ENCODE measurements around the gene CHST11.

Gene CHST11

DNA sequence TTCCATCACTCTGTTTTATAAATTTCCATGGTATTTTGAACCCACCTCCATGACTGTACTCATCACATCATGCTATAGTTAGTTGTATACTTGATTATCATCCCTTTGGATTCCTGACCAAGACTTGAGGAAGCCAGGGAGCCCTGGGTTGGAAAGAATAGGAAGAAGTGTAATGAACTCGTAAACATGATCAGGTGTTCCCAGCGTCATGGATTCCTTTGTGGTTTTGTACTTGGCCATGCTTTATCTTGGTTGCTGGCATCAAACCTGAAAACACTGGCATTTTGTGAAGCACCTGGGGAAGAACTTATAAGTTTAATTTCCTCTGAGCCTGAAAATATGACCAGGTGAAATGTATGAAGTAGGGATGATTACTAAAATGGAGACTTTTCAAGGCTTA is 76.4 kb downstream of the CHST11 start:
- Histone ChIP-seq H2AFZ (ENCODE audit: low read depth, low read length) (no peak overlapping the region), H3K9ac (ENCODE audit: low read depth, low read length) (no peak overlapping the region), H4K20me1 (ENCODE audit: insufficient read depth, low read length) (peaks cover 94% of the 10 kb centered on the region), H3K27me3 (ENCODE audit: insufficient read depth, low read length, poor library complexity) (no peaks in the 10 kb centered on the region), H3K27ac (ENCODE audit: low read length) (no peak overlapping the region), H3K4me2 (ENCODE audit: insufficient read depth, low read length) (no peak overlapping the region), H3K79me2 (ENCODE audit: insufficient read depth, low read length) (peaks cover 100% of the 10 kb centered on the region), H3K9me3 (ENCODE audit: insufficient read depth, low read length, severe bottlenecking) (no peaks in the 10 kb centered on the region), H3K36me3 (ENCODE audit: insufficient read depth, low read length) (peaks cover 59% of the 10 kb centered on the region), H3K4me3 (ENCODE audit: low read depth in 1 of 2, low read length in 2 of 2) (no peak overlapping the region), H3K4me1 (ENCODE audit: insufficient read depth, low read length) (no peaks in the 10 kb centered on the region)
- no peak for DNase-seq
- ATAC-seq (ENCODE audit: insufficient read depth, low read depth), result no peak
- no peak for TF ChIP-seq CTCF (IDR thresholded peaks at IDR 0.05; ENCODE audit: borderline replicate concordance, extremely low read depth, low read length, poor library complexity, severe bottlenecking)
- no peak for TF ChIP-seq EZH2 (IDR thresholded peaks at IDR 0.05; ENCODE audit: borderline replicate concordance, low read depth, low read length, severe bottlenecking)

DNA sequence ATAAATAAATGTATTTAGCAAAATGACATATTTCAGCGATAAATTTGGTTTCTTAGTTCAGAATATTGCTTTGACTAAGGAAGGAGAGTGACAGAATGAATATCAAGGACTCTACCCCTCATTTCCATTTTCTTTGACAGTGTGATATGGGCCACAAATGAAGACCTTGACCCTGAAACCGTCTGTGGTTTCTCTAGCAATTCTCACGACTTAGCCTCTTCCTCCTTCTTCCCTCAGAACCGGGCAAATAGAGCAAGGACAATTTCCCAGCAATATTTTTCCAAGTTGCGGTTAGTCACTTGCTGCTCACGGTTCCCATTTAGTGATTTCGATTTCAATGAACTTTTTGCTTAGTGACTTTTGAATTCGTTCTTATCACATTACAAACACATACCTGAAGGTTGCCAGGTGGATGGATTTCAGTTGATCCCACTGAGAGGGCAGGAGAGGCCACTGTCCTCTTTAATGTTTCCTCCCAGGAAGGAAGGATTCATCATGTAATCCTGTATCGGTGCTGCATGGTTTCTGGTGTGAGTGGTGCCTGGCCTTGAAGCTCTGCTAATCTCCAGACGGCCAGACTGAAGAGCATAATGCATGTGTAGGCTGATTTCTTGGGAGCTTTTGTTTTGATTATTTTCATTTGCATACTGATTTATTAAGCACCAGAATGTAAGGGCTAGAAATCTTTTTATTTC is 77.6 kb downstream of the CHST11 start:
- H3K27me3 ChIP-seq (ENCODE audit: insufficient read depth, low read length, poor library complexity), result no peaks in the 10 kb centered on the region
- H2AFZ ChIP-seq (ENCODE audit: low read depth, low read length), result no peak overlapping the region
- H3K4me2 ChIP-seq (ENCODE audit: insufficient read depth, low read length), result no peak overlapping the region
- no peak overlapping the region for H3K27ac ChIP-seq (ENCODE audit: low read length)
- no peaks in the 10 kb centered on the region for H3K9me3 ChIP-seq (ENCODE audit: insufficient read depth, low read length, severe bottlenecking)
- DNase-seq (no peak), ATAC-seq (ENCODE audit: insufficient read depth, low read depth) (no peak)
- H3K79me2 ChIP-seq (ENCODE audit: insufficient read depth, low read length), result peaks cover 100% of the 10 kb centered on the region
- TF ChIP-seq CTCF (IDR thresholded peaks at IDR 0.05; ENCODE audit: borderline replicate concordance, extremely low read depth, low read length, poor library complexity, severe bottlenecking), result no peak
- TF ChIP-seq EZH2 (IDR thresholded peaks at IDR 0.05; ENCODE audit: borderline replicate concordance, low read depth, low read length, severe bottlenecking), result no peak
- H3K4me3 ChIP-seq (ENCODE audit: low read depth in 1 of 2, low read length in 2 of 2), result no peak overlapping the region
- peaks cover 94% of the 10 kb centered on the region for H4K20me1 ChIP-seq (ENCODE audit: insufficient read depth, low read length)
- no peaks in the 10 kb centered on the region for H3K4me1 ChIP-seq (ENCODE audit: insufficient read depth, low read length)
- no peak overlapping the region for H3K9ac ChIP-seq (ENCODE audit: low read depth, low read length)
- H3K36me3 ChIP-seq (ENCODE audit: insufficient read depth, low read length), result peaks cover 56% of the 10 kb centered on the region

DNA sequence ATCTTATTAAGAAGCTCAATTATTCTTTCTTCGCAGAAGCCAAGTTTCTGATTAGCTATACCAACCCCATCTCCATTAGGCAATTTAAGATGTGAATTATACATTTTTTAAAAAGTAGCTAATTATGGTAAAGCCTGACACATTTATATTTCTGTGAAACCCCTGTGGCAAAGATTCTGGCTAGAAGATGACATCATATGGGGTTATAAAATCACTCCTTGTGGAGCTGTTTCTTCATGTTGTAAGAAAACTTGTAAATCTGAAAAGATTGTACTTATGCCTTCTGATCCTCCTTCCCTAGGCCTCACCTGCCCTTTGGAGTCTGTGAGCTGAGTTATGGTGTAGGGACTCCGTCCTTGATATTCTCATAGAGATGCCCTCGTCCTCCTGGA is 78.1 kb downstream of the CHST11 start:
- Histone ChIP-seq H3K27me3 (ENCODE audit: insufficient read depth, low read length, poor library complexity) (no peaks in the 10 kb centered on the region), H3K27ac (ENCODE audit: low read length) (no peak overlapping the region), H3K4me3 (ENCODE audit: low read depth in 1 of 2, low read length in 2 of 2) (no peak overlapping the region), H3K79me2 (ENCODE audit: insufficient read depth, low read length) (peaks cover 100% of the 10 kb centered on the region), H3K9ac (ENCODE audit: low read depth, low read length) (no peak overlapping the region), H3K36me3 (ENCODE audit: insufficient read depth, low read length) (peaks cover 52% of the 10 kb centered on the region), H3K4me2 (ENCODE audit: insufficient read depth, low read length) (no peak overlapping the region), H3K9me3 (ENCODE audit: insufficient read depth, low read length, severe bottlenecking) (no peaks in the 10 kb centered on the region), H4K20me1 (ENCODE audit: insufficient read depth, low read length) (peaks cover 94% of the 10 kb centered on the region), H2AFZ (ENCODE audit: low read depth, low read length) (no peak overlapping the region), H3K4me1 (ENCODE audit: insufficient read depth, low read length) (no peaks in the 10 kb centered on the region)
- no peak for DNase-seq
- TF ChIP-seq CTCF (IDR thresholded peaks at IDR 0.05; ENCODE audit: borderline replicate concordance, extremely low read depth, low read length, poor library complexity, severe bottlenecking) (no peak), EZH2 (IDR thresholded peaks at IDR 0.05; ENCODE audit: borderline replicate concordance, low read depth, low read length, severe bottlenecking) (no peak)
- ATAC-seq (ENCODE audit: insufficient read depth, low read depth), result no peak

Data from DND-41 (cell line).